GM18907 (cell line): ENCODE data around the gene CNPY1.

Experiments
- ATAC-seq: cut with Tn5 transposase; IDR thresholded peaks from one replicate; pipeline ENCODE4 v1.9.1; 2021; ENCODE audit warnings: mild to moderate bottlenecking, moderate library complexity; ENCODE audit not compliant: unreplicated experiment

Gene CNPY1

GRCh38 chr7:155560196-155560885, 14.0 kb upstream of the CNPY1 start:
- no peak for ATAC-seq

- no peak for ATAC-seq
These were observed 13.3 kb upstream of the CNPY1 start for GRCh38 chr7:155559519-155560108.

- no peak for ATAC-seq
These were observed 12.6 kb upstream of the CNPY1 start for GRCh38 chr7:155558961-155559360.

- no peak for ATAC-seq
These were observed 12.0 kb upstream of the CNPY1 start for GRCh38 chr7:155558351-155558750.

- ATAC-seq = no peak
These were observed 11.4 kb upstream of the CNPY1 start for GRCh38 chr7:155557778-155558177.

GRCh38 chr7:155556763-155557162, 10.4 kb upstream of the CNPY1 start:
- no peak for ATAC-seq

GRCh38 chr7:155555116-155555695, 8.8 kb upstream of the CNPY1 start:
- ATAC-seq = no peak

- no peak for ATAC-seq
These were observed 7.5 kb upstream of the CNPY1 start for GRCh38 chr7:155553871-155554270.

- ATAC-seq = no peak
These were observed 5.6 kb upstream of the CNPY1 start for GRCh38 chr7:155551785-155552611.

GRCh38 chr7:155550916-155551315, 4.6 kb upstream of the CNPY1 start:
- ATAC-seq = no peak

GRCh38 chr7:155549226-155549625, 2.9 kb upstream of the CNPY1 start:
- no peak for ATAC-seq

- no peak for ATAC-seq
These were observed 917 bp upstream of the CNPY1 start for GRCh38 chr7:155547161-155547791.

GRCh38 chr7:155545348-155545747, 1.0 kb downstream of the CNPY1 start:
- no peak for ATAC-seq

GRCh38 chr7:155544485-155544884, 1.9 kb downstream of the CNPY1 start:
- ATAC-seq = no peak

GRCh38 chr7:155543926-155544325, 2.4 kb downstream of the CNPY1 start:
- no peak for ATAC-seq

- ATAC-seq = no peak
These were observed 3.1 kb downstream of the CNPY1 start for GRCh38 chr7:155543011-155543876.

- ATAC-seq = no peak
These were observed 4.2 kb downstream of the CNPY1 start for GRCh38 chr7:155541986-155542675.

GRCh38 chr7:155540553-155540952, 5.8 kb downstream of the CNPY1 start:
- no peak for ATAC-seq

GRCh38 chr7:155538293-155538692, 8.1 kb downstream of the CNPY1 start:
- no peak for ATAC-seq

- no peak for ATAC-seq
These were observed 9.9 kb downstream of the CNPY1 start for GRCh38 chr7:155536451-155536850.
